NCI-H146 treated with DMSO at 0.1 percent for 48 hours (cell line): ENCODE results near the gene KLHDC7B.
A peak's percentile ranks its signal among the peaks of the same experiment; 100 is the strongest.

Experiments used
- DNase-seq: peaks from one replicate; lab custom pipeline; 2025; ENCODE audit not compliant: unreplicated experiment; lab: John Stamatoyannopoulos, UW

KLHDC7B gene

GRCh38 chr22:50547263-50547985 is 1.7 kb downstream of the KLHDC7B start:
- no peak for DNase-seq

DNA sequence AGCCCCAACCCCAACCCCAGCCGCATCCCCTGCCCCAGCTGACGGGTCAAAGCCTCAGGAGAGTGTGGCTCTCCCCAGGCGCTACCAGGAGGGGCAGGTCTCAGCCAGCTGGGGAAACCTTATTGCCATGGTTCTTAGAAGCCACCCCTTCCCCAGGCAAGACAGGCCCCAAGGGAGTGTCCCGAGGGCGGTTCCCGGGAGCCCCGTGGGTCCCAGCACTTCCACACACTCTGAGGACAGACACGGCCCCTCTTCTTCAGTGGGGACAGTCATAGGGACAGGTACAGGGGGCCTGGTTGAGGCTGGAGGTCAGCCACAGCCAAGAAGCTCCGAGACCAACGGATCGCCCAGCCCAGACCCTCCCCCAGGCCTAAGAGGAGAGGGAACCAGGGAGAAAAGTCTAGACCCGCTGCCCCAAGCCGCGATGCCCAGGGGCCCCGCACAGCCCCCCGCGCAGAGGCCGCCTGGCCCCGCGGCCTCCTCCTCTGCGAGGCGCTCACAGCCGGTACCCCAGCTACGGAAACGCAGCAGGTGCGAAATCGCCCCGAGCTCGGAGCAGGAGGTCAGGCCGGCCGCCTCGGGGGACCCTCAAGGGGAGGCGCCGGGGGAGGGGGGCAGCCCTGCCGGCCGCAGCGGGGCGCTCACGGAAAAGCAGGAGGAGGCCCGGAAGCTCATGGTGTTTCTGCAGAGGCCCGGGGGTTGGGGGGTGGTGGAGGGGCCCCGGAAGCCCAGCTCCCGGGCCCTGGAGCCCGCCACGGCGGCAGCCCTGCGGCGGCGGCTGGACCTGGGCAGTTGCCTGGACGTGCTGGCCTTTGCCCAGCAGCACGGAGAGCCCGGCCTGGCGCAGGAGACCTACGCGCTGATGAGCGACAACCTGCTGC is 2.6 kb downstream of the KLHDC7B start:
- no peak for DNase-seq

GRCh38 chr22:50548921-50549790 is 3.5 kb downstream of the KLHDC7B start:
- DNase-seq: peak; percentile 8

DNA sequence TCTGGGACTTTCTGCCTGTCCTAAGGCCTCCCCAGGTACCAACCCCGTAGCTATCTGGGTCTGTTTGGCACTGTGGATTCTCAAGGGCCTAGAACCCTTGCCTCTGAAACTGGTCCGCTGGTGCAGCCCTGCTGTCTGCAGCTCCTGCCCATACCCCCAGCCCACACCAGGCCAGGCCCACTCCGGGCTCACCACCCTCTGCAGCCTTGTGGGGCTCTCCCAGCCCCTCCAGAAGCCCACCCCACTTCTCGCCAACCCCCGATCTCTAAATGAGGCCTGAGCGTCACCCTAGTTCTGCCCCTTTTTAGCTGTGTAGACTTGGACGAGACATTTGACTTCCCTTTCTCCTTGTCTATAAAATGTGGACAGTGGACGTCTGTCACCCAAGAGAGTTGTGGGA is 4.7 kb downstream of the KLHDC7B start:
- no peak for DNase-seq

DNA sequence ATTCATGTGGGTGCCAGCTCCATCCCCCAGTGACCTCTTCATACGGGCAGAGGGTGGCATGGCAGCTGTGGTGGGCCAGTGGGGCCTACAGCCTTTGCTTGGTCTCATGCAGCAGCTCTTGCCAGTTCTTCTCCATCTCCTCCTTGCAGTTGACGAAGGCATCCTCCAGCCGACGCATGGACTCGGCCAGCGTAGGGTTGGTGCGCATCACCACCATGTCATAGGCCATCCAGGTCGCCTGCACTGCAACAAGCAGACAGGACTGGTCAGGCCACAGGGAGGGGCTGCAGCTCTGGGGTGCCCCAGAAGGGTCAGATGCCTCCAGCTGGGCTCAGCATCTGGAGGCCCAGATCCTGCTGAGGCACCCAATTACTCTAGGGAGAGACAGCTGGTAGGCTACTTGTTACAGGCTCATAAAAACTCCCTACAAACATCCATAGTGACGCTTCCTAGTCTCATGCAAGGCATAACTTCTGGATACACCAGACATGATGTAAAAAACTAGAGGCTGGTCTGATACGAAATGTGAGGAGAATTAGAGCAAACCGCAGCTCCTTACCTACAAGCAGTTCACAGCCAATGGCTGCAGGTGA is 5.6 kb downstream of the KLHDC7B start:
- DNase-seq: no peak

- DNase-seq: no peak
These were observed 7.6 kb downstream of the KLHDC7B start for GRCh38 chr22:50553310-50553709.

- no peak for DNase-seq
These were observed 11.0 kb downstream of the KLHDC7B start for GRCh38 chr22:50556703-50557102.

- no peak for DNase-seq
These were observed 14.3 kb downstream of the KLHDC7B start for GRCh38 chr22:50560034-50560433.

DNA sequence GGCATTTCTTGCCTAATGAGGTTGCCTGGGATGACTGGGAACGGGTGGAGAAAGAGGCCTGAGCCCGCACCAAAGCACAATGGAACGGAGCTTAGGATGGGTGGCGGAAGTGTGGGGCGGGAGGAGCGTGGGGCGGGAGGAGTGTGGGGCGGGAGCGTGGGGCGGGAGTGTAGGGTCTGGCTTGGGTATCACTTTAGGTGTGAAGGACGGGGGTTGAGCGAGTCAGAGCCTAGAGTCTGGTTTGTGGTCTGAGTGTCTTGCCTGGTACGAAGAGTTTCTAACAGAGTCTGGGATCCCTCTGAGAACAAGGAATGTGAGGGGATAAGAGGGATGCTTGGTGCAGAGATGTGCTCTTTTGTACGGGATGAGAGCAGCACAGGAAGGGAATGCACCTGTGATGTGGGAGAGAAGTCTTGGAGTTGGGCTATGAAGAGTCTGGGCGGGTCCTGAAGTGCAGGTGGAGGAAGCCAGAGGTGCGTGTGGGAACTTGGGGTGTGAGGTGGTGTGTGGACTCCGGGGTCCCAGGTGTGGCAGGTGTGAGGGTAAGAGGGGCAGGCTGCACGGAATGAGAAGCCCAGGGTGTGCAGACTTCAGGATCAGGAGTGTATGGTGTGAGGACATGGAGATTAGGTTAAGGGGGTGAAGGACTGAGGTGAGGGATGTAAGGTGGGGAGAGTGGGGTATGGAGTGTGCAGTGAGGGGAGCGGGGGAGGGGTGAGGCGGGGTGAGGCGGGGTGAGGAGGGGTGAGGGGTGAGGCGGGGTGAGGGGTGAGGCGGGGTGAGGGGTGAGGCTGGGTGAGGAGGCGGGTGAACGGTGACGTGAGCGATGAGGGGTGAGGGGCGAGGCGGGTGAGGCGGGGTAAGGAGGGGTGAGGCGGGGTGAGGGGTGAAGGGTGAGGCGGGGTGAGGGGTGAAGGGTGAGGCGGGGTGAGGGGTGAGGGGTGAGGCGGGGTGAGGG is 16.0 kb downstream of the KLHDC7B start:
- DNase-seq: no peak

DNA sequence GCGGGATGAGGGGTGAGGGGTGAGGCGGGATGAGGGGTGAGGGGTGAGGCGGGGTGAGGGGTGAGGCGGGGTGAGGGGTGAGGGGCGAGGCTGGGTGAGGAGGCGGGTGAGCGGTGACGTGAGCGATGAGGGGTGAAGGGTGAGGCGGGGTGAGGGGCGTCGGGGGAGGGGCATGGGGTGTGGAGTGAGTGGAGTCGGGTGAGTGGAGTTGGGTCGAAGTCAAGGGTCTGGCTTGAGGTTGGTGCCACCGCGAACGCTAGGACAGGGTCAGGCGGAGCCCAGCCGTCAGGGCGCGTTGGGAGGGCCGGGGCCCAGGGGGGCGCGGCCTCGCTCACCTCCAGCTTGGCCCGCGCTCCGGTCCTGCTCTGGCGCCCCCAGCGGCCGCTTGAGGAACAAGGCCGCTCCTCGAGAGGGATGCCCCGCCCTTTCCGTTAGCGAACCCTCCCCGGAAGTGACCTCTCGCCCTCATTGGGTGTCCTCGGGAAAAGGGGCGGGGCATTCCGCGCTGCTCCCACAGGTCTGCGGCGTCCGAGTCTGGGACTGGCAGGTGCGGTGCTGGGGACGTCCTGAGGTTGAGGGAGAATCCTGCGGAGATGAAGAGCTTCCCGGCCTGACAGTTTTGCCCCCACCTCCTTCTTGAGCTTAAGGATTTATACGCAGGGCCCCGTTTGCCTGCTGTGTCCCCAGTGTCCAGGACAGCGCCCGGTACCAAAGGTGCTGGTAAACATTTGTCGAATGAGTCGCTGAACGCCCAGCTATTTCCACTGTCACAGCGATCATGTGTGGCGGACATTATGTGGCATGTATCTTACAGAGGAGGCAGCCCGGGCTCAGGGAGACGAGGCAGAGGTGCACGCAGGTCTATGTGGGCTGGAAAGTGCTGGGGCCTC is 17.1 kb downstream of the KLHDC7B start, which contains the start of gene SYCE3:
Gene SYCE3, minus strand, starts transcription at position 397 of the 890 bp plus-strand sequence. CDS start 6,514 bp downstream, outside the sequence.
- peak; percentile 75 for DNase-seq

GRCh38 chr22:50563413-50564160 is 17.9 kb downstream of the KLHDC7B start:
- no peak for DNase-seq

DNA sequence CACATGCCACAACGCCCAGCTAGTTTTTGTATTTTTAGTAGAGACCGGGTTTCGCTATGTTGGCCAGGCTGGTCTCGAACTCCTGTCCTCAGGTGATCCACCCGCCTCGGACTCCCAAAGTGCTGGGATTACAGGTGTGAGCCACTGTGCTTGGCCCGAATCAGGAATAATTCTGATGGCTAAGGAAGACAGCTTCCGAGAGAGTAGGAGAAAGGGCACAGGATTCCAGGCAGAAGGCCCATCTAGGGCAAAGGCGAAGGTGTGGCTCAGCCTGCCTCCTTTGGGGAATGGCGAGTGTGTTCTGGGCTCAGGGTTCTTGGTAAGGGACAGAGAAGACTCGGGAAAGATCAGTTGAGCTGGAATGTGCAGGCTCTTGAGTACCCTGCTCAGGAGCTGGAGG is 18.6 kb downstream of the KLHDC7B start:
- no peak for DNase-seq

DNA sequence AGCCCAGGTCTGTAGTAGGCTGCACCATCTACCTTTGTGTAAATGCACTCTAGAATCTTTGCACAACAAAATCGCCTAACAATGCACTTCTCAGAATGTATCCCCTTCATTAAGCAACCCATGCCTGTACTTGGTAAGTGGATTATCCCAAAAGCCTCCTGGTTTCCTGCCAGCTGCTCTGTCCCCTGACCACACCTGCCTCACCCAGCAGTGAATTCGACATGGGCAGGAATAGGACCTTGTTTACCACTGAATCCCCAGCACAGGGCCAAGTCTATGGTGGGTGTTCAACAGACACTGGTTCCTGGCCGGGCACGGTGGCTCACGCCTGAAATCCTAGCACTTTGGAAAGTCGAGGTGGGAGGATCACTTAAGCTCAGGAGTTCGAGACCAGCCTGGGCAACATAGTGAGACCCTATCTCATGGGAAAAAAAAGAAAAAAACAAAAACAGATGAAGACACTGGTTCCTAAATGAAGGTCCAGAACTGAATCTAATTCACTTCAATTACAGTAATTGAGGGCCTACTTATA is 22.1 kb downstream of the KLHDC7B start:
- DNase-seq: no peak

DNA sequence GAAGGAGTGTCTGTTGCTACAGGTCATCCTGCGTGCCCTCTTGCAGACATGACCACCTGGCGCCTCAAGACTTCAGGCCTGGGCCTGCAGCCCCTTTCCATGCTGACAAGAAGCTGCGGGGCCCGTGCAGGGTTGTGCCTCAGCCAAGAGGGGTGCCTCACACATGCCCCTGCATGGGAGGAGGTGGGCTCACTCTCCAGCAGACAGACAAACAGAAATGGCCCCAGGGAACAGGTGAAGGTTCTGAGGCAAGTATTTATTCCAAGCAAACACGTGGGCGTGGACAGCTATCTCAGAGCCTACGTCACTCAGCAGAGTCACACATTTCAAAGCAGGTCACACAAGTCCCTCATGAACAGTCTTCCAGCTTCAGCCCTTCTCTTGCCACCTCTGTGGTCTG is 22.9 kb downstream of the KLHDC7B start:
- DNase-seq: no peak

DNA sequence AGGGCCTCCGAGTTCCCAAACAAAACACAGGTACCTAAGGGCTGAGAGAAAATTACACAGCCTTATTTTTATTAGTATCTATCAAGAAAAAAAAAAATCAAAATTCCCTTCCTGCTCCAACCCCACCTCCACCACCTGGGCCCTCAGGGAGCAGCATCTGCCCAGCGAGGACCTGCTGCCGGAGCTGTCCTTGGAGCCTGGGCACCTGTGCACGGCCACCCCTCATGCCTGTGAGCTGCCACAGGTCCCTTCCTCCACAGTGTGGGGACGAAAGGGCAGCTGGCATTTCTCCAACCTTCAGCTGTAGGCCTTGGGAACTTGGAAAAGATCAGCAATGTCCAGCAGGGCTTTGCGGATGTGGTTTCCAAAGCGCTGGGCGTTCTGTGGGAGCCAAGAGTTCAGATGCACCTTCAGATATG is 23.4 kb downstream of the KLHDC7B start:
- no peak for DNase-seq

DNA sequence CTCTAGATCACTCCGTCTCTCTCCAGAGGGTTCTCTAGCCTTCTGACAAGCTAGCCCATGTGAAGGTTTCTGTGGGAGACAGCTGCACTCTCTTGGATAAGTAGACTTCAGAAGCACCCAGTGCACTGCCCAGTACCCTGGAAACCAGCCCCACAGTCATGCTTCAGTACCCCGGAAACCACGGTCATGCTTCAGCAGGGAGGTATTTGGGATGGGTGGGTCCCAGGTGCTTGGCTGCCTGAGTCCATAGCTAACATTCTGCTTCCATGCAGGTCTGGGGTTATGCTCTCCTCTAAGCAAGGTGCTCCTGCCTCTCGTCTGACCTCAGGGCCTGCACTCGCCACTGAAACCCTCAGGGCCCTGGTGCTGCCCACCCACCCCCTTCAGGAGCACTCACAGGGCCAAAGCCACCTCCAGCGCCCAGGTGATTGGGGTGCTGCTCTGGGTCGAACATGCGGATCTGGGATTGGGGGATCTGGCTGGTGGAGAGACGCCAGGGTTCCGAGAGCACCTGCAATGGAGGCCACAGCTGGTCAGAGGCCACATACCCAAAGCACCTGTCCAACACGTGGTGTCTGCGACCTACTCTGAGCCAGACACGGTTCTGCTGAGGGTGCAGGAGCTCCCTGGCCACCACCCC is 24.3 kb downstream of the KLHDC7B start:
- DNase-seq: no peak

DNA sequence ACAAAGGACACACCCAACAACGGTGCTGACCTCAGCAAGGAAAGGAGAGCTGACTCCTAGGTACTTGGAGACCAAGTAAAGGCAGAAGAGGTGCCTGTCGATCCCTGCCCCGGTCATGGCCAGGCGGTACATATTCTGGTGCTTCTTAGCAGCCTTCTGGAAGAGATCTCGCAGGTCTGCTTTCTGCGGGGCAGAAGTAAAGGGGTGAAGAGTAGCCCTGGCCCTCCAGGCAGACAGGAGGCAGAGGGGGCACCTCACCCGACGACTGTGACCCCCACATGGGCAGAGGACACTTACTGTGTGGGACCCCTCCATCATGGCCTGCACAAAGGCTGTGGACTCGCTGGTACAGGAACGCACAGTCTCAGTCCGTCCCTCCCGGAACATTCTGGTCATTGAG is 25.2 kb downstream of the KLHDC7B start:
- DNase-seq: no peak
